ENCODE measurements around the gene B4GALT5. TPM values are rescaled to one million over a fixed set of nuclear protein-coding genes. Genes with fewer than 3 reads are reported as not detected.
"Not testable (repeated sequence)": the region's sequence is repeated elsewhere in the genome, so short reads cannot be mapped to it uniquely, and the experiment has no call there.

Gene B4GALT5
- total RNA-seq, 3 donors from 2014 or later = 16.8 to 33.8 (median 22.1) TPM

DNA sequence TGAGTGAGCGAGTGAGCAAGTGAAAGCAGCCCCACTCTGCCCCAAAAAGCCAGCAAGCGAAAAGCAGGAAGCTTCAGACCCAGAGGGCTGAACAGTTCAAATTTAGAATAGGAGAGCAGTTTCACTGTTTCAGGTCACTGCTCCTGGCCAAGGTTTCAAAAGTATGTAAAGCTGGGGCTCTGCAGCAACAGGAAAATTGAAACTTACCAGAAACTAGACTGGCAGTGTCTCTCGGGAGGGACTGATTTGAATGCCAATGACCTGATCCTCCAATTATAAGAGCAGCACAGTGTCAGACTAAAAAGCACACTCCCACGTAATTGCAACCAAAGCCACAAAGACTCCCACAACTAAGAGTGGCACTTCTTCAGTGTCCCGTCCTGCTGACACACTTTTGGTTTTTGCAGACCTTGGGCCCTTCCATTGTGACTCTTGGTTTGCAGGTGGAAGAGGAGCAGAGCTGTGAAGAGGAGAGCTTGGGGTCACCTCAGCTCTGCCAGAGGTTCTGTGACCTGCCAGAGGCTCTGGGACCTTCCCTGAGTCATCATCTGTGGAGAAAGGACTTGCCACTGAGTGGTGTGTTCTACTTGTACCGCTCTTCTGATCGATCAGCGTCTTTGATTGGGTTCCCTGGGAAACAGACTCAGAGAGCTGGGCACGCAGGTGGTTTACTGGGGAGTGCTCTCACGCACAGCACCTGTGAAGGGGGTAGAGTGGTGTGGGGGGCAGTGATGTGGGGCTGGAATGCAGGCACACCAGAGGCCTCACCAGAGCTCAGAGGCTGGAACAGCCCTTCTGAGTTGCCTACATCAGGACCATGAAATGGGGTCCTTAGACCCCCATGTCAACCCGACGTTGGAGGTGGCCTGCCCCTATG is 93.1 kb downstream of the B4GALT5 start:
- Histone ChIP-seq H3K4me3 (no peak overlapping the region), H3K4me1 (no peaks in the 10 kb centered on the region), H3K36me3 (no peaks in the 10 kb centered on the region), H3K27ac (peak overlapping the region in 1 of 2 donors; percentile 2), H3K27me3 (no peaks in the 10 kb centered on the region), H3K9me3 (peaks cover 0 to 3% of the 10 kb centered on the region in 2 donors)
- DNase-seq (ENCODE audit: low spot score in 2 of 2) = no peak
- intact Hi-C loops (cut with DNase I; ENCODE audit: low total_unique reads) = no loop called here
- TF ChIP-seq POLR2AphosphoS5 (IDR thresholded peaks at IDR 0.05) = no peak
- TF ChIP-seq, protein P1, sequence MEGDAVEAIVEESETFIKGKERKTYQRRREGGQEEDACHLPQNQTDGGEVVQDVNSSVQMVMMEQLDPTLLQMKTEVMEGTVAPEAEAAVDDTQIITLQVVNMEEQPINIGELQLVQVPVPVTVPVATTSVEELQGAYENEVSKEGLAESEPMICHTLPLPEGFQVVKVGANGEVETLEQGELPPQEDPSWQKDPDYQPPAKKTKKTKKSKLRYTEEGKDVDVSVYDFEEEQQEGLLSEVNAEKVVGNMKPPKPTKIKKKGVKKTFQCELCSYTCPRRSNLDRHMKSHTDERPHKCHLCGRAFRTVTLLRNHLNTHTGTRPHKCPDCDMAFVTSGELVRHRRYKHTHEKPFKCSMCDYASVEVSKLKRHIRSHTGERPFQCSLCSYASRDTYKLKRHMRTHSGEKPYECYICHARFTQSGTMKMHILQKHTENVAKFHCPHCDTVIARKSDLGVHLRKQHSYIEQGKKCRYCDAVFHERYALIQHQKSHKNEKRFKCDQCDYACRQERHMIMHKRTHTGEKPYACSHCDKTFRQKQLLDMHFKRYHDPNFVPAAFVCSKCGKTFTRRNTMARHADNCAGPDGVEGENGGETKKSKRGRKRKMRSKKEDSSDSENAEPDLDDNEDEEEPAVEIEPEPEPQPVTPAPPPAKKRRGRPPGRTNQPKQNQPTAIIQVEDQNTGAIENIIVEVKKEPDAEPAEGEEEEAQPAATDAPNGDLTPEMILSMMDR (IDR thresholded peaks at IDR 0.05) = no peak
- no peak for TF ChIP-seq POLR2A (IDR thresholded peaks at IDR 0.05)

GRCh38 chr20:49619113-49620048 is 94.3 kb downstream of the B4GALT5 start:
- Histone ChIP-seq H3K27me3 (no peaks in the 10 kb centered on the region), H3K9me3 (peaks cover 0 to 3% of the 10 kb centered on the region in 2 donors), H3K4me1 (no peaks in the 10 kb centered on the region), H3K4me3 (no peak overlapping the region), H3K36me3 (no peaks in the 10 kb centered on the region), H3K27ac (no peak overlapping the region)
- no peak for DNase-seq (ENCODE audit: low spot score in 2 of 2)
- TF ChIP-seq POLR2A (IDR thresholded peaks at IDR 0.05) (no peak), POLR2AphosphoS5 (IDR thresholded peaks at IDR 0.05) (no peak)
- TF ChIP-seq, protein P1 (IDR thresholded peaks at IDR 0.05) = no peak
- intact Hi-C loops (cut with DNase I; ENCODE audit: low total_unique reads) = no loop called here

GRCh38 chr20:49618289-49618688 is 95.4 kb downstream of the B4GALT5 start:
- no peak for TF ChIP-seq POLR2A (IDR thresholded peaks at IDR 0.05)
- TF ChIP-seq, protein P1 (IDR thresholded peaks at IDR 0.05) = no peak
- no peak for TF ChIP-seq POLR2AphosphoS5 (IDR thresholded peaks at IDR 0.05)
- no peaks in the 10 kb centered on the region for H3K36me3 ChIP-seq
- DNase-seq (ENCODE audit: low spot score in 2 of 2) = no peak
- intact Hi-C loops (cut with DNase I; ENCODE audit: low total_unique reads) = no loop called here
- H3K4me1 ChIP-seq = no peaks in the 10 kb centered on the region
- no peaks in the 10 kb centered on the region for H3K27me3 ChIP-seq
- no peak overlapping the region for H3K4me3 ChIP-seq
- peaks cover 0 to 3% of the 10 kb centered on the region in 2 donors for H3K9me3 ChIP-seq
- H3K27ac ChIP-seq = no peak overlapping the region

DNA sequence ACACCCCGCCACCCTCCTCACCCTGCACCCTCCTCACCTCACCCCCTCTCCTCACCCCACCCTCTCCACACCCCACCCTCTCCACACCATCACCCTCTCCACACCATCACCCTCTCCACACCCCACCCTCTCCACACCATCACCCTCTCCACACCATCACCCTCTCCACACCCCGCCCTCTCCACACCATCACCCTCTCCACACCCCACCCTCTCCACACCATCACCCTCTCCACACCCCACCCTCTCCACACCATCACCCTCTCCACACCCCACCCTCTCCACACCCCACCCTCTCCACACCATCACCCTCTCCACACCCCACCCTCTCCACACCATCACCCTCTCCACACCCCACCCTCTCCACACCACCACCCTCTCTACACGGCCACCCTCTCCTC is 96.3 kb downstream of the B4GALT5 start:
- H3K9me3 ChIP-seq; H3K27ac ChIP-seq; DNase-seq (ENCODE audit: low spot score in 2 of 2); intact Hi-C loops (cut with DNase I; ENCODE audit: low total_unique reads); H3K36me3 ChIP-seq; H3K4me3 ChIP-seq; H3K4me1 ChIP-seq; H3K27me3 ChIP-seq: not testable (repeated sequence)

DNA sequence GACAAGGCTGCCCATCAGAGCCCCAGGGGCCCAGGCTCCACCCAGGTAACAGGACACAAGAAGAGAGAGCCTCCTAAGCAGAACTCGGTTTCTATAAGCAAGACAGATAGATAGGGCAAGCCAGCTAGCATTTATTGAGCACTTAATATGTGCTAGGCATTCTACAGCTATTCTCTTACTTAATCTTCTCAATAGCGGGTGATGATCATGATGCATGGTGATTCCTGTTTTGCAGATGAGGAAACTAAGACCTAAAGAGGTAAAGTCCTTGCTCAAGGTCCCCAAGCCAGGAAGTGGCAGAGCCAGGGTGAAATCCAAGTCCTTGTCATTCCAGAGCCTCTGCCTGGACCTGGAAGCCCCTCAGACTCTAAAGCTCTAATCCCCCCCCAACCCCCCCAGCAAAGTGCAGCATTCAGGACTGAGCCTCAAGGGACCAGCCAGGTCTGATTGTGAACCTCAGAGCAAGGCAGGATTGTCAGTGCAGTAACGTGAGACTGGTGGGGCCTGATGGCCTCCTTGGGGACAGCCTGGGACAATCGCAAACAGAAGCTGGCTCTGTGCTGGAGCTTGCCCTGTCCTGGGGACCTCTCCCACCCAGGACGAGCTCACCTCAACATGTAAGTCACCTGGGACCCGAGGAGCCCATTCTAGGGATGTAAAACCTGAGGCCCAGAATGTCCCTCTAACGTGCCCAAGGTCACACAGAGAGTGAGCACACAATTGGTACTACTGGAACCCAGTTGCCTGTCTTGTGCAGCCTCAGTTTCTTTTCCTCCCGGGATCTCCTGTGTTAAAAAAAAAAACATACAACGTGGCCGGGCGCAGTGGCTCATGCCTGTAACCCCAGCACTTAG is 97.3 kb downstream of the B4GALT5 start:
- Histone ChIP-seq H3K27me3 (no peaks in the 10 kb centered on the region), H3K27ac (no peak overlapping the region), H3K4me1 (no peaks in the 10 kb centered on the region), H3K9me3 (no peaks in the 10 kb centered on the region), H3K4me3 (no peak overlapping the region), H3K36me3 (no peaks in the 10 kb centered on the region)
- intact Hi-C loops (cut with DNase I; ENCODE audit: low total_unique reads) = no loop called here
- no peak for DNase-seq (ENCODE audit: low spot score in 2 of 2)
- TF ChIP-seq POLR2A (IDR thresholded peaks at IDR 0.05) (no peak), POLR2AphosphoS5 (IDR thresholded peaks at IDR 0.05) (no peak)
- TF ChIP-seq, protein P1 (IDR thresholded peaks at IDR 0.05) = no peak

All from breast epithelium (tissue), 4 donors.